ENCODE results near the gene GGTLC3.
"Not testable (repeated sequence)": the region's sequence is repeated elsewhere in the genome, so short reads cannot be mapped to it uniquely, and the experiment has no call there.

The GGTLC3 gene

GRCh38 chr22:18518061-18518460 lies at the start of gene GGTLC3:
Gene GGTLC3 (minus strand): TSS chr22:18518161. CDS start chr22:18517897, 264 bp downstream.
- DNase-seq (ENCODE audit: low read depth), result not testable (repeated sequence)

- not testable (repeated sequence) for DNase-seq (ENCODE audit: low read depth)
Measured at GRCh38 chr22:18560099-18560974, 42.4 kb upstream of the GGTLC3 start.

- not testable (repeated sequence) for DNase-seq (ENCODE audit: low read depth)
Measured at GRCh38 chr22:18558939-18559338, 41.0 kb upstream of the GGTLC3 start.

- not testable (repeated sequence) for DNase-seq (ENCODE audit: low read depth)
Measured at GRCh38 chr22:18558516-18558915, 40.6 kb upstream of the GGTLC3 start.

GRCh38 chr22:18554280-18555256 lies 36.6 kb upstream of the GGTLC3 start:
- not testable (repeated sequence) for DNase-seq (ENCODE audit: low read depth)

GRCh38 chr22:18552839-18553597 lies 35.1 kb upstream of the GGTLC3 start:
- not testable (repeated sequence) for DNase-seq (ENCODE audit: low read depth)

- DNase-seq (ENCODE audit: low read depth), result not testable (repeated sequence)
Measured at GRCh38 chr22:18551046-18551445, 33.1 kb upstream of the GGTLC3 start.

GRCh38 chr22:18549458-18550179 lies 31.7 kb upstream of the GGTLC3 start:
- DNase-seq (ENCODE audit: low read depth), result not testable (repeated sequence)

GRCh38 chr22:18544615-18545014 lies 26.7 kb upstream of the GGTLC3 start:
- DNase-seq (ENCODE audit: low read depth), result not testable (repeated sequence)

- not testable (repeated sequence) for DNase-seq (ENCODE audit: low read depth)
Measured at GRCh38 chr22:18543400-18543799, 25.4 kb upstream of the GGTLC3 start.

GRCh38 chr22:18539994-18540393 lies 22.0 kb upstream of the GGTLC3 start:
- DNase-seq (ENCODE audit: low read depth), result not testable (repeated sequence)

GRCh38 chr22:18534315-18534714 lies 16.4 kb upstream of the GGTLC3 start:
- not testable (repeated sequence) for DNase-seq (ENCODE audit: low read depth)

GRCh38 chr22:18533633-18534032 lies 15.7 kb upstream of the GGTLC3 start:
- DNase-seq (ENCODE audit: low read depth), result not testable (repeated sequence)

- not testable (repeated sequence) for DNase-seq (ENCODE audit: low read depth)
Measured at GRCh38 chr22:18529416-18530145, 11.6 kb upstream of the GGTLC3 start.

- peak; percentile 88 for DNase-seq (ENCODE audit: low read depth)
Measured at GRCh38 chr22:18528597-18529415, 10.8 kb upstream of the GGTLC3 start.

GRCh38 chr22:18527752-18528596 lies 10.0 kb upstream of the GGTLC3 start, which contains the start of gene TMEM191B:
Gene TMEM191B (plus strand): TSS chr22:18527802. CDS start chr22:18527981, 179 bp downstream.
- DNase-seq (ENCODE audit: low read depth), result not testable (repeated sequence)

GRCh38 chr22:18523328-18523727 lies 5.4 kb upstream of the GGTLC3 start:
- not testable (repeated sequence) for DNase-seq (ENCODE audit: low read depth)

GRCh38 chr22:18522762-18523161 lies 4.8 kb upstream of the GGTLC3 start:
- not testable (repeated sequence) for DNase-seq (ENCODE audit: low read depth)

Data from EH (cell line).